CD4-positive, alpha-beta memory T cell (primary cell): ENCODE data around the gene CFAP410. TPM values are rescaled to one million over a fixed set of nuclear protein-coding genes. Genes with fewer than 3 reads are reported as not detected.
A peak's percentile ranks its signal among the peaks of the same experiment; 100 is the strongest.

Experiments
- CTCF ChIA-PET: fragments of 350-600 bp; sonication (Branson Sonifier 250); formaldehyde crosslinking; loops from one replicate; lab custom pipeline; 2021; ENCODE audit warnings: inconsistent platforms; ENCODE audit not compliant: partially characterized antibody; lab: Charles Lee
- POLR2A ChIA-PET: fragments of 350-600 bp; sonication (Branson Sonifier 250); formaldehyde crosslinking; loops from one replicate; lab custom pipeline; 2021; ENCODE audit not compliant: partially characterized antibody; lab: Charles Lee
- DNase-seq, 5 donors: peaks; one replicate each; pipeline versions ENCODE4 v3.0.0 to v3.0.0-alpha.2; 2020 to 2022; ENCODE audit warnings: mixed read lengths in 1 of 5
- H3K27ac ChIP-seq: one replicate; pipeline ENCODE4 v1.7.0; 2013; ENCODE audit warnings: low read depth, low read length
- H3K27me3 ChIP-seq: 2 replicates; pipeline ENCODE4 v1.7.0; 2013; ENCODE audit warnings: mild to moderate bottlenecking, low read length, moderate library complexity; ENCODE audit not compliant: insufficient read depth
- H3K36me3 ChIP-seq: 2 replicates; pipeline ENCODE4 v1.7.0; 2013; ENCODE audit warnings: mild to moderate bottlenecking, low read length, moderate library complexity; ENCODE audit not compliant: insufficient read depth
- H3K4me1 ChIP-seq: 2 replicates; pipeline ENCODE4 v1.7.0; 2013; ENCODE audit warnings: mild to moderate bottlenecking, low read length, moderate library complexity; ENCODE audit not compliant: insufficient read depth
- H3K4me3 ChIP-seq, 2 donors: one replicate each; pipeline ENCODE4 v1.7.0; 2013; ENCODE audit warnings: low read length in 2 of 2, mild to moderate bottlenecking in 1 of 2
- H3K9me3 ChIP-seq, 2 donors: one replicate each; pipeline ENCODE4 v1.7.0; 2013; ENCODE audit warnings: low read length in 2 of 2, control low read depth in 1 of 2; ENCODE audit not compliant: control insufficient read depth in 1 of 2
- H3K27ac Mint-ChIP-seq, 7 donors: one replicate each; pipeline ENCODE4 v1.8.0; 2020 to 2021; ENCODE audit warnings: mixed read lengths in 7 of 7, mild to moderate bottlenecking in 6 of 7, inconsistent platforms in 3 of 7, moderate library complexity in 3 of 7
- H3K27me3 Mint-ChIP-seq, 2 donors: one replicate each; pipeline ENCODE4 v1.8.0; 2020 to 2021; ENCODE audit warnings: mixed read lengths in 2 of 2
- H3K36me3 Mint-ChIP-seq, 2 donors: one replicate each; pipeline ENCODE4 v1.8.0; 2020 to 2021; ENCODE audit warnings: mixed read lengths in 2 of 2, inconsistent platforms in 1 of 2, mild to moderate bottlenecking in 1 of 2
- H3K4me1 Mint-ChIP-seq, 4 donors: one replicate each; pipeline ENCODE4 v1.8.0; 2020 to 2021; ENCODE audit warnings: mixed read lengths in 4 of 4, mild to moderate bottlenecking in 1 of 4
- H3K4me3 Mint-ChIP-seq, 8 donors: one replicate each; pipeline ENCODE4 v1.8.0; 2020 to 2021; ENCODE audit warnings: mixed read lengths in 8 of 8, mild to moderate bottlenecking in 7 of 8, moderate library complexity in 6 of 8, inconsistent platforms in 3 of 8
- H3K9me3 Mint-ChIP-seq, 8 donors: one replicate each; pipeline ENCODE4 v1.8.0; 2020 to 2021; ENCODE audit warnings: mixed read lengths in 8 of 8, mild to moderate bottlenecking in 5 of 8, inconsistent platforms in 3 of 8, moderate library complexity in 1 of 8
- intact Hi-C: fragments of 100-400 bp; cut with micrococcal nuclease; formaldehyde crosslinking; loops from one replicate; pipeline ENCODE4 v1.15.1; 2023
- polyA plus RNA-seq, 2 donors: library from polyadenylated mRNA; unstranded; fragments of 300-500 nt; fragmentation: Illumina TruSeq; gene quantifications; one replicate each; pipeline ENCODE4 v1.2.3, GENCODE V29; 2021
- total RNA-seq, 2 experiments: library from RNA; stranded (reverse); gene quantifications; one replicate each; pipeline ENCODE4 v1.2.3, GENCODE V29; 2021

The CFAP410 gene
- total and polyA plus RNA-seq, 4 experiments from 2014 or later: 20.1 to 55.2 (median 42.0) TPM

- H3K36me3 Mint-ChIP-seq: peaks cover 4 to 33% of the 10 kb centered on the region in 2 donors
- no peak overlapping the region for H3K27ac Mint-ChIP-seq
- peaks cover 0 to 2% (median 0%) of the 10 kb centered on the region in 4 donors for H3K4me1 Mint-ChIP-seq
- intact Hi-C loops: no loop called here
- H3K27ac ChIP-seq: no peak overlapping the region
- H3K4me3 Mint-ChIP-seq: no peak overlapping the region
- no peaks in the 10 kb centered on the region for H3K4me1 ChIP-seq
- no peak for DNase-seq
- H3K9me3 ChIP-seq: no peaks in the 10 kb centered on the region
- no peaks in the 10 kb centered on the region for H3K9me3 Mint-ChIP-seq
- ChIA-PET POLR2A (interaction anchor here (1.0 kb wide), 1 partner anchor 9 kb away, joined by 3 read pairs; no protein-coding TSS in a partner anchor), CTCF (no interaction called here)
- no peak overlapping the region for H3K4me3 ChIP-seq
- H3K36me3 ChIP-seq: peaks cover 32% of the 10 kb centered on the region
- H3K27me3 Mint-ChIP-seq: no peaks in the 10 kb centered on the region
- H3K27me3 ChIP-seq: no peaks in the 10 kb centered on the region
These were observed 18.3 kb downstream of the CFAP410 start for GRCh38 chr21:44320847-44321246.

- CTCF ChIA-PET: no interaction called here
- Histone ChIP-seq H3K36me3 (peaks cover 31% of the 10 kb centered on the region), H3K27me3 (no peaks in the 10 kb centered on the region), H3K4me1 (no peaks in the 10 kb centered on the region), H3K27ac (no peak overlapping the region), H3K4me3 (no peak overlapping the region), H3K9me3 (no peaks in the 10 kb centered on the region)
- DNase-seq: no peak
- H3K27ac Mint-ChIP-seq: peak overlapping the region in 2 of 7 donors; percentile 18 to 48
- H3K4me1 Mint-ChIP-seq: peaks cover 0 to 2% (median 0%) of the 10 kb centered on the region in 4 donors
- POLR2A ChIA-PET: interaction anchor here (1.0 to 1.6 kb wide), 2 partner anchors 10 to 19 kb away, joined by 3 to 6 read pairs; no protein-coding TSS in a partner anchor
- no peaks in the 10 kb centered on the region for H3K27me3 Mint-ChIP-seq
- no peaks in the 10 kb centered on the region for H3K9me3 Mint-ChIP-seq
- H3K36me3 Mint-ChIP-seq: peaks cover 4 to 26% of the 10 kb centered on the region in 2 donors
- H3K4me3 Mint-ChIP-seq: no peak overlapping the region
- intact Hi-C loops: no loop called here
These were observed 19.7 kb downstream of the CFAP410 start for GRCh38 chr21:44319407-44320065.

GRCh38 chr21:44318489-44319285, 20.5 kb downstream of the CFAP410 start:
- DNase-seq: no peak
- no peaks in the 10 kb centered on the region for H3K9me3 ChIP-seq
- H3K4me1 ChIP-seq: no peaks in the 10 kb centered on the region
- H3K27me3 Mint-ChIP-seq: no peaks in the 10 kb centered on the region
- ChIA-PET CTCF (no interaction called here), POLR2A (interaction anchor here (1.0 to 1.6 kb wide), 2 partner anchors 10 to 20 kb away, joined by 3 to 6 read pairs; no protein-coding TSS in a partner anchor)
- peaks cover 4 to 26% of the 10 kb centered on the region in 2 donors for H3K36me3 Mint-ChIP-seq
- no peak overlapping the region for H3K4me3 ChIP-seq
- no peaks in the 10 kb centered on the region for H3K27me3 ChIP-seq
- peak overlapping the region in 3 of 7 donors; percentile 18 to 48 (median 29) for H3K27ac Mint-ChIP-seq
- no peaks in the 10 kb centered on the region for H3K9me3 Mint-ChIP-seq
- no peak overlapping the region for H3K27ac ChIP-seq
- H3K4me3 Mint-ChIP-seq: no peak overlapping the region
- peaks cover 0 to 2% (median 0%) of the 10 kb centered on the region in 4 donors for H3K4me1 Mint-ChIP-seq
- H3K36me3 ChIP-seq: peaks cover 35% of the 10 kb centered on the region
- intact Hi-C loops: no loop called here

- Histone ChIP-seq H3K4me3 (no peak overlapping the region), H3K4me1 (no peaks in the 10 kb centered on the region), H3K9me3 (no peaks in the 10 kb centered on the region), H3K36me3 (peaks cover 43% of the 10 kb centered on the region), H3K27ac (no peak overlapping the region), H3K27me3 (no peaks in the 10 kb centered on the region)
- no peaks in the 10 kb centered on the region for H3K9me3 Mint-ChIP-seq
- no peak overlapping the region for H3K4me3 Mint-ChIP-seq
- peaks cover 4 to 25% of the 10 kb centered on the region in 2 donors for H3K36me3 Mint-ChIP-seq
- CTCF ChIA-PET: no interaction called here
- H3K4me1 Mint-ChIP-seq: peaks cover 0 to 2% (median 0%) of the 10 kb centered on the region in 4 donors
- DNase-seq: no peak
- intact Hi-C loops: no loop called here
- no peak overlapping the region for H3K27ac Mint-ChIP-seq
- POLR2A ChIA-PET: no interaction called here
- H3K27me3 Mint-ChIP-seq: no peaks in the 10 kb centered on the region
These were observed 21.3 kb downstream of the CFAP410 start for GRCh38 chr21:44317871-44318270.

- Mint-ChIP-seq H3K36me3 (peaks cover 6 to 23% of the 10 kb centered on the region in 2 donors), H3K27ac (no peak overlapping the region), H3K4me1 (peaks cover 0 to 2% (median 0%) of the 10 kb centered on the region in 4 donors), H3K27me3 (no peaks in the 10 kb centered on the region), H3K4me3 (no peak overlapping the region), H3K9me3 (no peaks in the 10 kb centered on the region)
- H3K9me3 ChIP-seq: no peaks in the 10 kb centered on the region
- no peaks in the 10 kb centered on the region for H3K4me1 ChIP-seq
- H3K27me3 ChIP-seq: no peaks in the 10 kb centered on the region
- ChIA-PET CTCF (no interaction called here), POLR2A (interaction anchor here (1.6 kb wide), 1 partner anchor 21 kb away, joined by 4 read pairs; the partner anchor contains the start of gene CFAP410)
- peaks cover 48% of the 10 kb centered on the region for H3K36me3 ChIP-seq
- no peak for DNase-seq
- H3K4me3 ChIP-seq: no peak overlapping the region
- intact Hi-C loops: no loop called here
- no peak overlapping the region for H3K27ac ChIP-seq
These were observed 21.9 kb downstream of the CFAP410 start for GRCh38 chr21:44317241-44317782.

GRCh38 chr21:44316277-44316900, 22.8 kb downstream of the CFAP410 start:
- H3K4me1 Mint-ChIP-seq: peaks cover 0 to 2% (median under 1%) of the 10 kb centered on the region in 4 donors
- ChIA-PET POLR2A (interaction anchor here (0.7 to 1.6 kb wide), 2 partner anchors 15 to 22 kb away, joined by 3 to 4 read pairs; partner anchors contain the start of gene CFAP410), CTCF (interaction anchor here (1.2 kb wide), 1 partner anchor 18 kb away, joined by 4 read pairs; no protein-coding TSS in a partner anchor)
- no peak for DNase-seq
- no peaks in the 10 kb centered on the region for H3K27me3 ChIP-seq
- no peak overlapping the region for H3K4me3 Mint-ChIP-seq
- intact Hi-C loops: no loop called here
- H3K36me3 Mint-ChIP-seq: peaks cover 8 to 28% of the 10 kb centered on the region in 2 donors
- no peaks in the 10 kb centered on the region for H3K4me1 ChIP-seq
- H3K27me3 Mint-ChIP-seq: no peaks in the 10 kb centered on the region
- H3K9me3 ChIP-seq: no peaks in the 10 kb centered on the region
- H3K4me3 ChIP-seq: no peak overlapping the region
- no peaks in the 10 kb centered on the region for H3K9me3 Mint-ChIP-seq
- no peak overlapping the region for H3K27ac ChIP-seq
- H3K27ac Mint-ChIP-seq: peak overlapping the region in 3 of 7 donors; percentile 10 to 55 (median 53)
- peaks cover 57% of the 10 kb centered on the region for H3K36me3 ChIP-seq
